Caco-2 (cell line): ENCODE measurements around the gene PDIA2. TPM values are rescaled to one million over a fixed set of nuclear protein-coding genes. Genes with fewer than 3 reads are reported as not detected.

Source experiments
- BruUV-seq: library from RNA; stranded (reverse); fragments of 400-500 nt; replicated peaks from 2 replicates; lab custom pipeline; 2021; lab: Mats Ljungman, UMichigan
- CTCF ChIA-PET: fragments of 300-600 bp; sonication (Branson Sonifier 250); formaldehyde crosslinking; loops from one replicate; lab custom pipeline; 2022; ENCODE audit warnings: antibody characterized with exemption; lab: Charles Lee
- POLR2A ChIA-PET: fragments of 300-600 bp; sonication (Branson Sonifier 250); formaldehyde crosslinking; loops from one replicate; lab custom pipeline; 2022; ENCODE audit warnings: antibody characterized with exemption; lab: Charles Lee
- DNase-seq, 2 experiments: peaks; one replicate each; pipeline versions ENCODE4 v3.0.0 to v3.0.0-alpha.2; 2020 to 2022
- H3K27me3 ChIP-seq: replicated peaks from 2 replicates; pipeline ENCODE4 v1.6.0; 2011; ENCODE audit warnings: low read length; ENCODE audit not compliant: control insufficient read depth, insufficient read depth
- H3K36me3 ChIP-seq: 2 replicates; pipeline ENCODE4 v1.5.1; 2011; ENCODE audit warnings: low read length; ENCODE audit not compliant: control insufficient read depth, insufficient read depth
- H3K4me1 ChIP-seq: fragments of 250-450 bp; sonication (Bioruptor Pico); 2 replicates; pipeline ENCODE4 v1.5.1; 2020; ENCODE audit warnings: mild to moderate bottlenecking
- H3K4me3 ChIP-seq: 2 replicates; pipeline ENCODE4 v1.5.1; 2011; ENCODE audit warnings: low read depth, mild to moderate bottlenecking, control low read depth, low read length
- H3K9me3 ChIP-seq: fragments of 250-450 bp; sonication (Bioruptor Pico); 2 replicates; pipeline ENCODE4 v1.5.1; 2020; ENCODE audit warnings: mild to moderate bottlenecking, moderate library complexity
- H3K27ac Mint-ChIP-seq: one replicate; pipeline ENCODE4 v1.8.0; 2022; ENCODE audit warnings: mixed read lengths; ENCODE audit not compliant: unreplicated experiment
- H3K27me3 Mint-ChIP-seq: one replicate; pipeline ENCODE4 v1.8.0; 2022; ENCODE audit warnings: mixed read lengths; ENCODE audit not compliant: insufficient read depth, unreplicated experiment
- H3K36me3 Mint-ChIP-seq: one replicate; pipeline ENCODE4 v1.8.0; 2022; ENCODE audit warnings: mild to moderate bottlenecking, mixed read lengths; ENCODE audit not compliant: insufficient read depth, unreplicated experiment
- H3K4me1 Mint-ChIP-seq: one replicate; pipeline ENCODE4 v1.8.0; 2022; ENCODE audit warnings: low read depth, mixed read lengths; ENCODE audit not compliant: unreplicated experiment
- H3K4me3 Mint-ChIP-seq: one replicate; pipeline ENCODE4 v1.8.0; 2022; ENCODE audit warnings: mild to moderate bottlenecking, moderate library complexity, mixed read lengths; ENCODE audit not compliant: unreplicated experiment
- H3K9me3 Mint-ChIP-seq: one replicate; pipeline ENCODE4 v1.8.0; 2022; ENCODE audit warnings: mixed read lengths; ENCODE audit not compliant: unreplicated experiment
- intact Hi-C: fragments of 100-400 bp; cut with micrococcal nuclease; formaldehyde crosslinking; loops from one replicate; pipeline ENCODE4 v1.10.0; 2022; ENCODE audit not compliant: unreplicated experiment
- total RNA-seq: library from RNA; stranded (reverse); gene quantifications from 2 replicates; pipeline ENCODE4 v1.2.3, GENCODE V29; 2022
- TF ChIP-seq, protein P1 (sequence below), 2 experiments: fragments of 200-600 bp in 1 of 2; IDR thresholded peaks; 1 replicate in 1 of 2; 2 replicates in 1 of 2; pipeline versions ENCODE4 v1.5.1 to v1.8.0; 2011 to 2022; ENCODE audit warnings: antibody characterized with exemption in 1 of 2, control low read depth in 1 of 2, inconsistent platforms in 1 of 2, low read depth in 1 of 2, low read length in 1 of 2, mild to moderate bottlenecking in 1 of 2, moderate library complexity in 1 of 2; ENCODE audit not compliant: insufficient read depth in 1 of 2, severe bottlenecking in 1 of 2, unreplicated experiment in 1 of 2

The PDIA2 gene
- total RNA-seq, 1 experiment from 2014 or later: 0.41 TPM

DNA sequence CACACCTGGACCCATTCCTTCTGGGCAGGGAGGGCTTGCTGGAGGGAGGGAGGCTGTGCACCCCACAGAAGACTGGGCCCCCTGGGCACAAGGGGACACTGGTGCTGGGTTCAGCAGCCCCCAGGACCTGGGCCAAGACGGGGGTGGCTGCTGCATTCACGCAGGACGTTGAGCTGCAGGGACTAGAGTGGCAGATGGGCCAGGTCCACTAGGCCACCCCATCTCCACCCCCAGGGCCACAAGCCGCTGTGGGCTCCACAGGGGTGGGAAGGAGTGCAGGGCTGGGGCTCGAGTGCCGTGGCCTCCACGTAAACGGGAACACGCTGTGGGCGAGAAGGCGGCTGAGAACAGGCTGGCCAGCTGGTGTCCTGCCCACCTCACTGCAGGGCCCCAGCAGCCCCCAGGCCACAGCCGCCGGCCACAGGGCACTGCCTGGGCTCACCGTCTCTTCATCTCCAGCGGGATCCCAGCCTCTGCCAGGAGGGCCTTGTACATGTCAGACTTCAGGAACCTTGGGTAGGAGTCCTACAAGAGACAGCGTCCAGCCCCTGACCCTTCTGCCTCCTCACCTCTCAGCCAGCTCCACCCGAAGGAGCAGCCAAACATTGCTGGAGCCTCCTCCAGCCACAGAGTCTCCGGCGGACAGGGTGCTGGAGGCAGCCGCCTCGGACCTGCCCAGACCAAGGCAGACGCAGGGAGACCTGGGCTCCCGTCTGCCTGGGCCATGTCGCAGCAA is 13.7 kb upstream of the PDIA2 start:
- no peak for DNase-seq
- no TSS peak for BruUV-seq
- TF ChIP-seq, protein P1, sequence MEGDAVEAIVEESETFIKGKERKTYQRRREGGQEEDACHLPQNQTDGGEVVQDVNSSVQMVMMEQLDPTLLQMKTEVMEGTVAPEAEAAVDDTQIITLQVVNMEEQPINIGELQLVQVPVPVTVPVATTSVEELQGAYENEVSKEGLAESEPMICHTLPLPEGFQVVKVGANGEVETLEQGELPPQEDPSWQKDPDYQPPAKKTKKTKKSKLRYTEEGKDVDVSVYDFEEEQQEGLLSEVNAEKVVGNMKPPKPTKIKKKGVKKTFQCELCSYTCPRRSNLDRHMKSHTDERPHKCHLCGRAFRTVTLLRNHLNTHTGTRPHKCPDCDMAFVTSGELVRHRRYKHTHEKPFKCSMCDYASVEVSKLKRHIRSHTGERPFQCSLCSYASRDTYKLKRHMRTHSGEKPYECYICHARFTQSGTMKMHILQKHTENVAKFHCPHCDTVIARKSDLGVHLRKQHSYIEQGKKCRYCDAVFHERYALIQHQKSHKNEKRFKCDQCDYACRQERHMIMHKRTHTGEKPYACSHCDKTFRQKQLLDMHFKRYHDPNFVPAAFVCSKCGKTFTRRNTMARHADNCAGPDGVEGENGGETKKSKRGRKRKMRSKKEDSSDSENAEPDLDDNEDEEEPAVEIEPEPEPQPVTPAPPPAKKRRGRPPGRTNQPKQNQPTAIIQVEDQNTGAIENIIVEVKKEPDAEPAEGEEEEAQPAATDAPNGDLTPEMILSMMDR (IDR thresholded peaks at IDR 0.05; ENCODE audit: insufficient read depth in 1 of 2, low read depth in 1 of 2, low read length in 1 of 2, severe bottlenecking in 1 of 2, unreplicated experiment in 1 of 2): no peak
- Mint-ChIP-seq H3K27ac (no peak overlapping the region), H3K4me3 (no peak overlapping the region), H3K9me3 (no peaks in the 10 kb centered on the region), H3K27me3 (no peaks in the 10 kb centered on the region), H3K36me3 (no peaks in the 10 kb centered on the region), H3K4me1 (no peaks in the 10 kb centered on the region)
- Histone ChIP-seq H3K9me3 (no peaks in the 10 kb centered on the region), H3K27me3 (no peaks in the 10 kb centered on the region), H3K4me3 (no peak overlapping the region), H3K4me1 (no peaks in the 10 kb centered on the region), H3K36me3 (no peaks in the 10 kb centered on the region)
- CTCF ChIA-PET: no interaction called here
- intact Hi-C loops: no loop called here
- POLR2A ChIA-PET: no interaction called here

DNA sequence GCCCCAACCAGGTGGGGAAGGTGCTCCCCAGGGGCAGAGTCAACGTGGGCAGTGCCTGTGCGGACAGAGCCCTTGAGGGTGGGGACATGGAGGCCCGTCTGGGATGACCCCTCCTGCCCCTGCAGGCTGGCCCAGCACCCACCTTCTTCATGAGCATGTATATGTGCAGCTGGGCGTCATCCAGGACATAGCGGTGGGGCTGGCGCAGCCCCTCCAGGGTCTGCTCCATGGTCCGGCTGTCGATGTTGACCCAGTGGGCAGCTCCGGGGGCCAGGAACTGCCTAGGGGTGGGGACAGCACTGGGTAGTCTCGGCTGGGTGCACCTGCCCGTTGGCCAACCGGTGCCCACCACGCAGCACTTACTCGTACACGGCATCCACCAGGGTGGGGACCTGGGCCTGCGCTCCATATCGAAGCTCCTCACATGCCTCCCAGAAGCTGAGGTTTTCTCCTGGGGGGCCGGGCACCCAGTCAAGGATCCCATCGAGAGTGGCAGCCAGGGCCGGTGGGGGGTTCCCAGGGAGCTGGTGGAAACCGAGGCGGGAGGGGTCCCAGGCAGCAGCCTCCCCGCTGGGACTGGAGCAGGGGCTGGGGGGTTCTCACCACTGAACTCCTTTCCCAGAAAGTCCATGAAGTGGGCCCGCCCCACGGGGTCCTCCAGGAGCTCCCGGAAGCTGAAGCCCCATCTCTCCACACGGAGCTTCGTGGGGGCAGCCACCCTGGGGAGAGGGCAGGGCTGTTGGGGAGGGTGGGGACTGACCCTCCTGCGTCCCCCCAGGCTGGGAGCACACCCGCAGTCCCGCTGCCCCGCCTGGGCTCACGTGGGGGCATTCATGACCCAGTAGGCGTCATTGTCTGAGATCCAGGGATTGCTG is 12.3 kb upstream of the PDIA2 start:
- POLR2A ChIA-PET: no interaction called here
- peak in 1 of 2 experiments; percentile 26 for DNase-seq
- Mint-ChIP-seq H3K27me3 (no peaks in the 10 kb centered on the region), H3K36me3 (no peaks in the 10 kb centered on the region), H3K9me3 (no peaks in the 10 kb centered on the region), H3K4me1 (no peaks in the 10 kb centered on the region), H3K27ac (no peak overlapping the region), H3K4me3 (no peak overlapping the region)
- Histone ChIP-seq H3K4me1 (no peaks in the 10 kb centered on the region), H3K36me3 (no peaks in the 10 kb centered on the region), H3K9me3 (no peaks in the 10 kb centered on the region), H3K27me3 (no peaks in the 10 kb centered on the region), H3K4me3 (no peak overlapping the region)
- intact Hi-C loops: no loop called here
- BruUV-seq: no TSS peak
- CTCF ChIA-PET: no interaction called here
- TF ChIP-seq, protein P1 (IDR thresholded peaks at IDR 0.05; ENCODE audit: insufficient read depth in 1 of 2, low read depth in 1 of 2, low read length in 1 of 2, severe bottlenecking in 1 of 2, unreplicated experiment in 1 of 2): no peak

DNA sequence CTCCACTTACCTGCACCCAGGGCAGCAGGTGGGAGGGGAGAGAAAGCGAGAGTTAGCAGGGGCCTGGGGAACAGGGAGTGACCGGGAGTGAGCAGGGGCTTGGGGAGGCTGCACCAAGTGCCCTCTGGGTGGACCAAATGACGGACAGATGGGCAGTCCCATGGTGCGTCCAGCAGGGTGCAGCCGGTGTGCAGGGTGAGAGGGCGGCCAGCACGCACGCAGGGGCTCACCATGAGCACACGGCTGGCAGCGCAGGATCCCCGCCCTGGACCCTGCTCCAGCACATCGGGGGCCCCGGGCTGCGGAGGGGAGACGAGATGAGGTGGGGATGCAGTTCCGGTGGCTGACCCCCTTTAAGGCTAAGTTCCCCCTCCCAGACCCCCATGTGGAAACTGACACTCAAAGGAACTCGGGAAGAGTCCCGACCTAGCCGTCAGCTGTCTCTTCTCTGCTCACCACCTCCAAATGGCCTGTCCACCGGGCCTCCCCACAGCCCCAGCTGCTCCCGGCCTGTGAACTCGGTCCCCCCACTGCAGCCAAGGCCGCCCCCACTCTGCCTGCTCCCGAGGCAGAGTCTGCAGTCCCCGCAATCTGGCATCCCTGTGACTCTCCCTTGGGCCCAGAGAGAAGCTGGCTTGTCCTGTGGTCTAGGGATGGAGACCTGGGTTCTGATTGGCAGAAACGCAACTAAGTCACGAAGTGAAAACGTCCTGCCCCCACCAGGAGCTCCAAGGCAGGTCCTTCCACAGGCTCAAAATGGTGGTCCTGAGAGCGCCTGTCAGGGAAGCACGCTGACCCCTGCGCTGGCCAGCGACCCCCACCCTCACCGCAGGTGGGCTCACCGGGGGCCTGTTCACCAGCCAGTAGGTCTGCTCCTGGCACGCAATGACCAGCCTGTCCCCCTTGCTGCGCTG is 10.1 kb upstream of the PDIA2 start:
- Mint-ChIP-seq H3K27me3 (no peaks in the 10 kb centered on the region), H3K4me1 (no peaks in the 10 kb centered on the region), H3K9me3 (no peaks in the 10 kb centered on the region), H3K27ac (no peak overlapping the region), H3K36me3 (no peaks in the 10 kb centered on the region), H3K4me3 (no peak overlapping the region)
- no TSS peak for BruUV-seq
- ChIA-PET POLR2A (no interaction called here), CTCF (no interaction called here)
- Histone ChIP-seq H3K9me3 (no peaks in the 10 kb centered on the region), H3K36me3 (no peaks in the 10 kb centered on the region), H3K4me3 (no peak overlapping the region), H3K4me1 (no peaks in the 10 kb centered on the region), H3K27me3 (no peaks in the 10 kb centered on the region)
- TF ChIP-seq, protein P1 (IDR thresholded peaks at IDR 0.05; ENCODE audit: insufficient read depth in 1 of 2, low read depth in 1 of 2, low read length in 1 of 2, severe bottlenecking in 1 of 2, unreplicated experiment in 1 of 2): no peak
- no peak for DNase-seq
- intact Hi-C loops: no loop called here
